CD4-positive, alpha-beta T cell treated with Interleukin-10 for 1 hour (primary cell): ENCODE data around the gene USP24.
"Not testable (repeated sequence)": the region's sequence is repeated elsewhere in the genome, so short reads cannot be mapped to it uniquely, and the experiment has no call there.

ENCODE experiments used
- DNase-seq: peaks from one replicate; pipeline ENCODE4 v3.0.0-alpha.2; 2020

Gene USP24

GRCh38 chr1:55026682-55027081 lies 188.5 kb downstream of the USP24 start:
- DNase-seq: not testable (repeated sequence)

GRCh38 chr1:55024163-55024562 lies 191.0 kb downstream of the USP24 start:
- not testable (repeated sequence) for DNase-seq

GRCh38 chr1:55021942-55022546 lies 193.1 kb downstream of the USP24 start:
- DNase-seq: peak; percentile 53

- DNase-seq: no peak
Observed at GRCh38 chr1:55018395-55018794, 196.8 kb downstream of the USP24 start.
